HG02970 (cell line): ENCODE measurements around the gene MYLK4.

Source experiments
- ATAC-seq: cut with Tn5 transposase; IDR thresholded peaks from one replicate; pipeline ENCODE4 v1.9.1; 2021; ENCODE audit warnings: mild to moderate bottlenecking, moderate library complexity, moderate number of reproducible peaks; ENCODE audit not compliant: unreplicated experiment, low FRiP score

The MYLK4 gene

GRCh38 chr6:2636672-2637071 is 114.0 kb downstream of the MYLK4 start:
- no peak for ATAC-seq

- ATAC-seq: no peak
Measured at GRCh38 chr6:2635911-2636310, 114.8 kb downstream of the MYLK4 start.

GRCh38 chr6:2634139-2634964 is 116.4 kb downstream of the MYLK4 start:
- ATAC-seq: peak; percentile 74

GRCh38 chr6:2633736-2634135 is 117.0 kb downstream of the MYLK4 start:
- ATAC-seq: no peak

GRCh38 chr6:2632976-2633584 is 117.6 kb downstream of the MYLK4 start:
- no peak for ATAC-seq

- no peak for ATAC-seq
Measured at GRCh38 chr6:2632368-2632767, 118.4 kb downstream of the MYLK4 start.

- no peak for ATAC-seq
Measured at GRCh38 chr6:2630891-2631571, 119.7 kb downstream of the MYLK4 start.

- no peak for ATAC-seq
Measured at GRCh38 chr6:2630359-2630758, 120.4 kb downstream of the MYLK4 start.

- ATAC-seq: no peak
Measured at GRCh38 chr6:2626401-2626800, 124.3 kb downstream of the MYLK4 start.

- ATAC-seq: no peak
Measured at GRCh38 chr6:2625581-2625980, 125.1 kb downstream of the MYLK4 start.

- ATAC-seq: no peak
Measured at GRCh38 chr6:2624177-2624576, 126.5 kb downstream of the MYLK4 start.

GRCh38 chr6:2623295-2623694 is 127.4 kb downstream of the MYLK4 start:
- no peak for ATAC-seq

GRCh38 chr6:2622671-2623070 is 128.1 kb downstream of the MYLK4 start:
- no peak for ATAC-seq

GRCh38 chr6:2619651-2620050 is 131.1 kb downstream of the MYLK4 start:
- ATAC-seq: no peak

GRCh38 chr6:2617729-2618128 is 133.0 kb downstream of the MYLK4 start:
- ATAC-seq: no peak

- ATAC-seq: no peak
Measured at GRCh38 chr6:2616811-2617210, 133.9 kb downstream of the MYLK4 start.

- ATAC-seq: no peak
Measured at GRCh38 chr6:2615251-2615650, 135.5 kb downstream of the MYLK4 start.

- no peak for ATAC-seq
Measured at GRCh38 chr6:2614846-2615245, 135.9 kb downstream of the MYLK4 start.

GRCh38 chr6:2614155-2614554 is 136.6 kb downstream of the MYLK4 start:
- no peak for ATAC-seq
